ENCODE data around the gene AKR1C2.

DNA sequence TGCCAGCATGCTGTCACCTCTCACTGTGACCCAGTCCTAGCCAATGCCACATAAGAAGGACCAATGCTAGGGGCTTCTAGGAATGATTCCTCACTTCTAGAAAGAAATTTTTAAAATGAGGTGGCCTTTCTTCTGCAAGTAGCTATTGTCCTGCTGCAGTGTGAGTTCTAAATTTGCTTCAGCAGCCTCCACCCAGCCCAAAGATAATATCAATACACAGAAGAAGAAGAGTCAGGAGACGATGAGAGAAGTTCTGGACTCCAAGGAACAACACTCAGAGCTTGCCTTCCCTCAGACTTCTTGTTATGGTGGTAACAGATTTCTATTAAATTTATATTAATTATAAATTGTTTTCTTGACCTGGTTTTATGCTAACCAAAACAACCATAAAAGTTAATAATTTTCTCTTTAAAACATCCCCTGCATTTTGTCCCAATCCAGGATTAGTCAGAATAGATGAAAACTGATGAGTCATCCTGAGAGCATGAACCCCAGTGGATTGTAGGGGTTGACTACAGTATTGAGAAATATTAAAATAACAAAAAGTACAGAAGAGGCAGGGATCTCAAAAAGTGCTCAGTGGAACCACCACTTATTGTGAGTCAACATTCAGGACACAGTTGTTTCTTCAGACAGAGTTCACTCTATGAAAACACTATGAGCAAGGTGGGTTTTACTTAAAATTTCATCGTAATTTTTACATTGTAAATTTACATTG, 29.6 kb upstream of the AKR1C2 start:
- TF ChIP-seq, protein P1, sequence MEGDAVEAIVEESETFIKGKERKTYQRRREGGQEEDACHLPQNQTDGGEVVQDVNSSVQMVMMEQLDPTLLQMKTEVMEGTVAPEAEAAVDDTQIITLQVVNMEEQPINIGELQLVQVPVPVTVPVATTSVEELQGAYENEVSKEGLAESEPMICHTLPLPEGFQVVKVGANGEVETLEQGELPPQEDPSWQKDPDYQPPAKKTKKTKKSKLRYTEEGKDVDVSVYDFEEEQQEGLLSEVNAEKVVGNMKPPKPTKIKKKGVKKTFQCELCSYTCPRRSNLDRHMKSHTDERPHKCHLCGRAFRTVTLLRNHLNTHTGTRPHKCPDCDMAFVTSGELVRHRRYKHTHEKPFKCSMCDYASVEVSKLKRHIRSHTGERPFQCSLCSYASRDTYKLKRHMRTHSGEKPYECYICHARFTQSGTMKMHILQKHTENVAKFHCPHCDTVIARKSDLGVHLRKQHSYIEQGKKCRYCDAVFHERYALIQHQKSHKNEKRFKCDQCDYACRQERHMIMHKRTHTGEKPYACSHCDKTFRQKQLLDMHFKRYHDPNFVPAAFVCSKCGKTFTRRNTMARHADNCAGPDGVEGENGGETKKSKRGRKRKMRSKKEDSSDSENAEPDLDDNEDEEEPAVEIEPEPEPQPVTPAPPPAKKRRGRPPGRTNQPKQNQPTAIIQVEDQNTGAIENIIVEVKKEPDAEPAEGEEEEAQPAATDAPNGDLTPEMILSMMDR (conservative IDR thresholded peaks at IDR 0.05; ENCODE audit: low read length), result no peak
- no peak for TF ChIP-seq EZH2phosphoT487 (IDR thresholded peaks at IDR 0.05; ENCODE audit: borderline replicate concordance)
